A549 (cell line): ENCODE results near the gene DSCAM.

Source experiments
- CBX2 ChIP-seq: fragments of 200-600 bp; sonication (generic); IDR thresholded peaks from 2 replicates; pipeline ENCODE4 v1.6.1; 2016; ENCODE audit warnings: low read depth, mild to moderate bottlenecking, borderline replicate concordance
- CEBPB ChIP-seq, 2 experiments: fragments of >200 bp in 1 of 2; sonication (Bioruptor Twin) in 1 of 2; formaldehyde crosslinking in 1 of 2; IDR thresholded peaks; 2 replicates each; pipeline ENCODE4 v1.6.1; 2012 to 2016
- CTCF ChIP-seq: fragments of >200 bp; sonication (Bioruptor Twin); formaldehyde crosslinking; IDR thresholded peaks from 3 replicates; pipeline ENCODE4 v1.5.1; 2016
- NR3C1 ChIP-seq: fragments of >200 bp; sonication (Bioruptor Twin); formaldehyde crosslinking; IDR thresholded peaks from 3 replicates; pipeline ENCODE4 v1.6.1; 2017
- RAD21 ChIP-seq, 2 experiments: fragments of >200 bp in 1 of 2; sonication (Bioruptor Twin) in 1 of 2; formaldehyde crosslinking in 1 of 2; IDR thresholded peaks in 1 of 2; conservative IDR thresholded peaks in 1 of 2; 2 replicates in 1 of 2; 3 replicates in 1 of 2; pipeline ENCODE4 v1.6.1; 2012 to 2018; ENCODE audit warnings: inconsistent platforms in 1 of 2
- TFCP2L1 ChIP-seq: fragments of 250-450 bp; sonication (Bioruptor Pico); IDR thresholded peaks from 2 replicates; pipeline ENCODE4 v1.5.0; 2021; ENCODE audit warnings: mild to moderate bottlenecking
- TF ChIP-seq, protein P1 (sequence below): fragments of 250-450 bp; sonication (Bioruptor Pico); IDR thresholded peaks from 2 replicates; pipeline ENCODE4 v1.5.0; 2021; ENCODE audit warnings: mild to moderate bottlenecking, moderate library complexity, borderline replicate concordance

- TF ChIP-seq CTCF: no peak
- no peak for TF ChIP-seq RAD21 (conservative IDR thresholded peaks at IDR 0.05 in 1 of 2, IDR thresholded peaks at IDR 0.05 in 1 of 2)
- TF ChIP-seq TFCP2L1: no peak
- TF ChIP-seq CEBPB (IDR thresholded peaks at IDR 0.05): no peak
- no peak for TF ChIP-seq NR3C1
- TF ChIP-seq, protein P1, sequence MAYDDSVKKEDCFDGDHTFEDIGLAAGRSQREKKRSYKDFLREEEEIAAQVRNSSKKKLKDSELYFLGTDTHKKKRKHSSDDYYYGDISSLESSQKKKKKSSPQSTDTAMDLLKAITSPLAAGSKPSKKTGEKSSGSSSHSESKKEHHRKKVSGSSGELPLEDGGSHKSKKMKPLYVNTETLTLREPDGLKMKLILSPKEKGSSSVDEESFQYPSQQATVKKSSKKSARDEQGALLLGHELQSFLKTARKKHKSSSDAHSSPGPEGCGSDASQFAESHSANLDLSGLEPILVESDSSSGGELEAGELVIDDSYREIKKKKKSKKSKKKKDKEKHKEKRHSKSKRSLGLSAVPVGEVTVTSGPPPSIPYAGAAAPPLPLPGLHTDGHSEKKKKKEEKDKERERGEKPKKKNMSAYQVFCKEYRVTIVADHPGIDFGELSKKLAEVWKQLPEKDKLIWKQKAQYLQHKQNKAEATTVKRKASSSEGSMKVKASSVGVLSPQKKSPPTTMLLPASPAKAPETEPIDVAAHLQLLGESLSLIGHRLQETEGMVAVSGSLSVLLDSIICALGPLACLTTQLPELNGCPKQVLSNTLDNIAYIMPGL (CRISPR knock-in tag): no peak
- no peak for TF ChIP-seq CBX2
These were observed 223.4 kb downstream of the DSCAM start for GRCh38 chr21:40623528-40623927.
